GM23338 (cell line): ENCODE results near the gene ACAT2. TPM values are rescaled to one million over a fixed set of nuclear protein-coding genes. Genes with fewer than 3 reads are reported as not detected.

ENCODE experiments used
- ATAC-seq: fragments of 200-7000 bp; cut with Tn5 transposase; 3 replicates; pipeline ENCODE4 v1.9.1; 2020
- DNase-seq: peaks from one replicate; pipeline ENCODE4 v3.0.0-alpha.2; 2015; ENCODE audit warnings: low spot score
- H2AFZ ChIP-seq: fragments of 200-600 bp; sonication (generic); 2 replicates; pipeline ENCODE4 v1.8.0; 2016; ENCODE audit warnings: antibody characterized with exemption, mild to moderate bottlenecking, moderate library complexity
- H3F3A ChIP-seq: fragments of 200-600 bp; sonication (generic); replicated peaks from 2 replicates; pipeline ENCODE4 v1.8.0; 2017; ENCODE audit warnings: antibody characterized with exemption, mixed run types, low read depth
- H3K27ac ChIP-seq: fragments of 200-600 bp; sonication (generic); 2 replicates; pipeline ENCODE4 v1.6.1; 2016; ENCODE audit warnings: low read depth
- H3K27me3 ChIP-seq: fragments of 200-600 bp; sonication (generic); 2 replicates; pipeline ENCODE4 v1.8.0; 2016; ENCODE audit warnings: mild to moderate bottlenecking, mixed run types, moderate library complexity; ENCODE audit not compliant: insufficient read depth
- H3K36me3 ChIP-seq: fragments of 200-600 bp; sonication (generic); 2 replicates; pipeline ENCODE4 v1.8.0; 2016; ENCODE audit warnings: mild to moderate bottlenecking; ENCODE audit not compliant: insufficient read depth
- H3K4me1 ChIP-seq: fragments of 200-600 bp; sonication (generic); 2 replicates; pipeline ENCODE4 v1.8.0; 2016; ENCODE audit warnings: mild to moderate bottlenecking, moderate library complexity; ENCODE audit not compliant: insufficient read depth
- H3K4me2 ChIP-seq: fragments of 200-600 bp; sonication (generic); 2 replicates; pipeline ENCODE4 v1.7.1; 2017; ENCODE audit warnings: mixed run types
- H3K4me3 ChIP-seq: fragments of 200-600 bp; sonication (generic); 2 replicates; pipeline ENCODE4 v1.6.1; 2016; ENCODE audit warnings: mixed run types
- H3K79me2 ChIP-seq: fragments of 200-600 bp; sonication (generic); replicated peaks from 2 replicates; pipeline ENCODE4 v1.8.0; 2017; ENCODE audit warnings: mild to moderate bottlenecking; ENCODE audit not compliant: insufficient read depth
- H3K9me2 ChIP-seq: fragments of 200-600 bp; sonication (generic); 2 replicates; pipeline ENCODE4 v1.8.0; 2017; ENCODE audit not compliant: insufficient read depth
- H4K20me1 ChIP-seq: fragments of 200-600 bp; sonication (generic); replicated peaks from 2 replicates; pipeline ENCODE4 v1.8.0; 2017; ENCODE audit warnings: mild to moderate bottlenecking; ENCODE audit not compliant: insufficient read depth
- H3K27ac Mint-ChIP-seq: 2 replicates; pipeline ENCODE4 v1.8.0; 2020; ENCODE audit warnings: inconsistent platforms, mild to moderate bottlenecking, moderate library complexity, mixed read lengths
- H3K27me3 Mint-ChIP-seq: 3 replicates; pipeline ENCODE4 v1.8.0; 2022; ENCODE audit warnings: low read depth, mild to moderate bottlenecking, moderate library complexity, mixed read lengths, inconsistent platforms; ENCODE audit not compliant: insufficient read depth, poor library complexity
- H3K36me3 Mint-ChIP-seq: 3 replicates; pipeline ENCODE4 v1.8.0; 2021; ENCODE audit warnings: low read depth, mild to moderate bottlenecking, inconsistent platforms, moderate library complexity, mixed read lengths
- H3K4me1 Mint-ChIP-seq: 3 replicates; pipeline ENCODE4 v1.8.0; 2020; ENCODE audit warnings: mild to moderate bottlenecking, inconsistent platforms, mixed read lengths
- H3K4me3 Mint-ChIP-seq: 3 replicates; pipeline ENCODE4 v1.8.0; 2021; ENCODE audit warnings: moderate library complexity, mild to moderate bottlenecking, inconsistent platforms, mixed read lengths
- H3K9me3 Mint-ChIP-seq: 3 replicates; pipeline ENCODE4 v1.8.0; 2020; ENCODE audit warnings: moderate library complexity, mild to moderate bottlenecking, inconsistent platforms, mixed read lengths
- CREB1 ChIP-seq: fragments of 250-450 bp; sonication (Bioruptor Pico); IDR thresholded peaks from 2 replicates; pipeline ENCODE4 v1.5.0; 2020; ENCODE audit warnings: low read depth, mild to moderate bottlenecking, moderate library complexity
- CTCF ChIP-seq, 2 experiments: fragments of 200-600 bp in 1 of 2; sonication (generic) in 1 of 2; conservative IDR thresholded peaks; 2 replicates each; pipeline versions ENCODE4 v1.5.1 to v1.6.1; 2016 to 2017; ENCODE audit warnings: antibody characterized with exemption in 2 of 2, low read depth in 2 of 2, mild to moderate bottlenecking in 2 of 2, moderate library complexity in 1 of 2
- EZH2 ChIP-seq: fragments of 200-600 bp; sonication (generic); IDR thresholded peaks from one replicate; pipeline ENCODE4 v1.8.0; 2017; ENCODE audit warnings: antibody characterized with exemption, mild to moderate bottlenecking, low read depth; ENCODE audit not compliant: unreplicated experiment
- JUNB ChIP-seq: IDR thresholded peaks from one replicate; pipeline ENCODE4 v1.6.1; 2016; ENCODE audit warnings: antibody characterized with exemption; ENCODE audit not compliant: unreplicated experiment
- POLR2AphosphoS5 ChIP-seq: IDR thresholded peaks from 2 replicates; pipeline ENCODE4 v1.6.1; 2016; ENCODE audit warnings: antibody characterized with exemption, low read depth
- STAT1 ChIP-seq: IDR thresholded peaks from one replicate; pipeline ENCODE4 v1.6.1; 2016; ENCODE audit warnings: antibody characterized with exemption; ENCODE audit not compliant: unreplicated experiment
- ZNF462 ChIP-seq: fragments of 250-450 bp; sonication (Bioruptor Pico); IDR thresholded peaks from 2 replicates; pipeline ENCODE4 v1.5.0; 2020; ENCODE audit warnings: mild to moderate bottlenecking, moderate library complexity
- polyA plus RNA-seq: library from polyadenylated mRNA; unstranded; fragments of >200 nt; fragmentation: Nextera tagmentation; extraction: Ambion mirVana; gene quantifications from 2 replicates; pipeline ENCODE4 v1.2.1, GENCODE V29; 2016
- total RNA-seq: library from RNA; depleted of rRNA; stranded (reverse); fragments of >200 nt; shearing (Covaris generic); gene quantifications from 2 replicates; pipeline ENCODE4 v1.2.3, GENCODE V29; 2014

ACAT2 gene
- total and polyA plus RNA-seq, 2 experiments from 2014 or later: 108 to 151 TPM

GRCh38 chr6:159777240-159777904, 15.5 kb downstream of the ACAT2 start:
- DNase-seq: no peak
- TF ChIP-seq EZH2: no peak
- TF ChIP-seq POLR2AphosphoS5: peak; percentile 39
- H3K4me1 ChIP-seq: no peaks in the 10 kb centered on the region
- H3K27ac Mint-ChIP-seq: no peak overlapping the region
- peaks cover 94% of the 10 kb centered on the region for H3K36me3 Mint-ChIP-seq
- peaks cover 8% of the 10 kb centered on the region for H3K27me3 Mint-ChIP-seq
- no peaks in the 10 kb centered on the region for H3K4me1 Mint-ChIP-seq
- H3K9me2 ChIP-seq: no peaks in the 10 kb centered on the region
- peaks cover 36% of the 10 kb centered on the region for H4K20me1 ChIP-seq
- H2AFZ ChIP-seq: no peak overlapping the region
- H3K4me3 ChIP-seq: no peak overlapping the region
- no peaks in the 10 kb centered on the region for H3K27me3 ChIP-seq
- H3F3A ChIP-seq: peaks cover 29% of the 10 kb centered on the region
- no peak overlapping the region for H3K27ac ChIP-seq
- H3K4me3 Mint-ChIP-seq: no peak overlapping the region
- peaks cover 84% of the 10 kb centered on the region for H3K36me3 ChIP-seq
- H3K4me2 ChIP-seq: no peak overlapping the region
- peaks cover 16% of the 10 kb centered on the region for H3K79me2 ChIP-seq
- ATAC-seq: peak; percentile 20; the same call in 2 of the 3 replicates
- H3K9me3 Mint-ChIP-seq: no peaks in the 10 kb centered on the region

GRCh38 chr6:159778131-159778530, 16.3 kb downstream of the ACAT2 start:
- H3K27ac Mint-ChIP-seq: no peak overlapping the region
- H3K4me3 Mint-ChIP-seq: no peak overlapping the region
- peaks cover 23% of the 10 kb centered on the region for H3K79me2 ChIP-seq
- H3K4me1 ChIP-seq: no peaks in the 10 kb centered on the region
- peaks cover 35% of the 10 kb centered on the region for H4K20me1 ChIP-seq
- peaks cover 34% of the 10 kb centered on the region for H3F3A ChIP-seq
- H3K27me3 Mint-ChIP-seq: peaks cover 9% of the 10 kb centered on the region
- 0 out of 2 replicates have a peak overlapping the region, but pooled peaks have one; percentile 7 for H3K27ac ChIP-seq
- DNase-seq (no peak), ATAC-seq (no peak)
- H3K4me1 Mint-ChIP-seq: no peaks in the 10 kb centered on the region
- peaks cover 87% of the 10 kb centered on the region for H3K36me3 ChIP-seq
- H3K27me3 ChIP-seq: no peaks in the 10 kb centered on the region
- no peak overlapping the region for H3K4me3 ChIP-seq
- H3K36me3 Mint-ChIP-seq: peaks cover 94% of the 10 kb centered on the region
- H2AFZ ChIP-seq: no peak overlapping the region
- no peaks in the 10 kb centered on the region for H3K9me3 Mint-ChIP-seq
- TF ChIP-seq ZNF462 (CRISPR knock-in tag) (no peak), CTCF (conservative IDR thresholded peaks at IDR 0.05; ENCODE audit: low read depth in 2 of 2) (no peak), JUNB (no peak), CREB1 (CRISPR knock-in tag) (no peak), STAT1 (no peak)
- H3K9me2 ChIP-seq: no peaks in the 10 kb centered on the region
- H3K4me2 ChIP-seq: no peak overlapping the region
